H9 (cell line): Measurements from ENCODE around the gene KCND2. TPM values are rescaled to one million over a fixed set of nuclear protein-coding genes. Genes with fewer than 3 reads are reported as not detected.
A peak's percentile ranks its signal among the peaks of the same experiment; 100 is the strongest.

Experiments used
- DNase-seq: peaks from one replicate; pipeline ENCODE4 v3.0.0-alpha.2; 2017
- H2AFZ ChIP-seq: one replicate; pipeline ENCODE4 v1.6.1; 2013; ENCODE audit warnings: mild to moderate bottlenecking, low read length, control low read depth, moderate library complexity
- H2AK5ac ChIP-seq: 2 replicates; pipeline ENCODE4 v1.6.1; 2013; ENCODE audit warnings: low read length, control low read depth, mixed read lengths; ENCODE audit not compliant: insufficient read length
- H2BK120ac ChIP-seq: one replicate; pipeline ENCODE4 v1.6.1; 2013; ENCODE audit warnings: low read depth, mild to moderate bottlenecking, low read length, control low read depth, inconsistent platforms; ENCODE audit not compliant: poor library complexity, severe bottlenecking
- H2BK12ac ChIP-seq: 2 replicates; pipeline ENCODE4 v1.6.1; 2013; ENCODE audit warnings: low read length, control low read depth, mixed read lengths, low read depth; ENCODE audit not compliant: insufficient read length
- H2BK15ac ChIP-seq: 2 replicates; pipeline ENCODE4 v1.6.1; 2013; ENCODE audit warnings: low read depth, low read length, control low read depth
- H2BK20ac ChIP-seq: one replicate; pipeline ENCODE4 v1.6.1; 2013; ENCODE audit warnings: low read depth, mild to moderate bottlenecking, low read length, control low read depth, inconsistent platforms; ENCODE audit not compliant: poor library complexity, severe bottlenecking
- H2BK5ac ChIP-seq: 2 replicates; pipeline ENCODE4 v1.6.1; 2013; ENCODE audit warnings: low read length, control low read depth, mixed read lengths; ENCODE audit not compliant: insufficient read length
- H3K14ac ChIP-seq: 2 replicates; pipeline ENCODE4 v1.6.1; 2013; ENCODE audit warnings: low read length, control low read depth; ENCODE audit not compliant: insufficient read depth
- H3K18ac ChIP-seq: 2 replicates; pipeline ENCODE4 v1.6.1; 2013; ENCODE audit warnings: low read depth, mild to moderate bottlenecking, mixed read lengths, low read length, control low read depth; ENCODE audit not compliant: insufficient read length
- H3K23ac ChIP-seq: 2 replicates; pipeline ENCODE4 v1.6.1; 2013; ENCODE audit warnings: low read length, control low read depth, mixed read lengths, low read depth; ENCODE audit not compliant: insufficient read length
- H3K23me2 ChIP-seq: 2 replicates; pipeline ENCODE4 v1.6.1; 2013; ENCODE audit warnings: low read depth, mild to moderate bottlenecking, mixed read lengths, low read length, control low read depth; ENCODE audit not compliant: insufficient read length, poor library complexity, severe bottlenecking
- H3K27ac ChIP-seq: 2 replicates; pipeline ENCODE4 v1.5.1; 2013; ENCODE audit warnings: low read length, control low read depth, mixed read lengths, low read depth; ENCODE audit not compliant: insufficient read length
- H3K27me3 ChIP-seq: 2 replicates; pipeline ENCODE4 v1.6.1; 2013; ENCODE audit warnings: low read length, control low read depth, inconsistent platforms; ENCODE audit not compliant: insufficient read depth
- H3K4ac ChIP-seq: 2 replicates; pipeline ENCODE4 v1.6.1; 2013; ENCODE audit warnings: low read depth, mild to moderate bottlenecking, control low read depth, inconsistent platforms, low read length, moderate library complexity
- H3K4me1 ChIP-seq: 2 replicates; pipeline ENCODE4 v1.6.1; 2013; ENCODE audit warnings: low read length, control low read depth, inconsistent platforms; ENCODE audit not compliant: insufficient read depth
- H3K4me2 ChIP-seq: 2 replicates; pipeline ENCODE4 v1.6.1; 2013; ENCODE audit warnings: low read length, control low read depth, mixed read lengths; ENCODE audit not compliant: insufficient read length, insufficient read depth
- H3K56ac ChIP-seq: 2 replicates; pipeline ENCODE4 v1.6.1; 2013; ENCODE audit warnings: low read depth, mild to moderate bottlenecking, mixed read lengths, low read length, control low read depth; ENCODE audit not compliant: insufficient read length
- H3K79me1 ChIP-seq: 2 replicates; pipeline ENCODE4 v1.6.1; 2013; ENCODE audit warnings: low read depth, mild to moderate bottlenecking, moderate library complexity, low read length, control low read depth, inconsistent platforms; ENCODE audit not compliant: insufficient read depth, poor library complexity, severe bottlenecking
- H3K79me2 ChIP-seq: 2 replicates; pipeline ENCODE4 v1.6.1; 2013; ENCODE audit warnings: low read length, control low read depth, inconsistent platforms; ENCODE audit not compliant: insufficient read depth
- H3K9ac ChIP-seq: 2 replicates; pipeline ENCODE4 v1.6.1; 2013; ENCODE audit warnings: low read length, control low read depth, mixed read lengths; ENCODE audit not compliant: insufficient read length; ENCODE audit errors: extremely low read depth
- H3K9me3 ChIP-seq: one replicate; pipeline ENCODE4 v1.6.1; 2013; ENCODE audit warnings: low read depth, low read length, inconsistent platforms; ENCODE audit not compliant: control insufficient read depth
- H3T11ph ChIP-seq: one replicate; pipeline ENCODE4 v1.6.1; 2013; ENCODE audit warnings: mild to moderate bottlenecking, low read length, control low read depth, inconsistent platforms
- H4K20me1 ChIP-seq: one replicate; pipeline ENCODE4 v1.6.1; 2013; ENCODE audit not compliant: control insufficient read depth, insufficient read length, insufficient read depth
- H4K5ac ChIP-seq: 2 replicates; pipeline ENCODE4 v1.6.1; 2013; ENCODE audit warnings: low read depth, mild to moderate bottlenecking, mixed read lengths, low read length, control low read depth; ENCODE audit not compliant: insufficient read length
- H4K8ac ChIP-seq: replicated peaks from 2 replicates; pipeline ENCODE4 v1.6.1; 2013; ENCODE audit warnings: low read length, control low read depth, mixed read lengths, low read depth; ENCODE audit not compliant: insufficient read length
- H4K91ac ChIP-seq: 2 replicates; pipeline ENCODE4 v1.6.1; 2013; ENCODE audit warnings: low read depth, mild to moderate bottlenecking, moderate library complexity, mixed read lengths, low read length, control low read depth; ENCODE audit not compliant: insufficient read length
- H3K27ac Mint-ChIP-seq, 3 experiments: 2 replicates in 2 of 3; 3 replicates in 1 of 3; pipeline ENCODE4 v1.8.0; 2020 to 2021; ENCODE audit warnings: mixed read lengths in 3 of 3, mild to moderate bottlenecking in 1 of 3, moderate library complexity in 1 of 3
- H3K27me3 Mint-ChIP-seq: 2 replicates; pipeline ENCODE4 v1.8.0; 2021; ENCODE audit warnings: low read depth, mild to moderate bottlenecking, moderate library complexity, mixed read lengths
- H3K36me3 Mint-ChIP-seq, 3 experiments: 2 replicates in 2 of 3; 3 replicates in 1 of 3; pipeline ENCODE4 v1.8.0; 2020 to 2021; ENCODE audit warnings: low read depth in 3 of 3, mixed read lengths in 3 of 3; ENCODE audit not compliant: insufficient read depth in 1 of 3
- H3K4me1 Mint-ChIP-seq, 2 experiments: 2 replicates each; pipeline ENCODE4 v1.8.0; 2020; ENCODE audit warnings: mixed read lengths in 2 of 2
- H3K4me3 Mint-ChIP-seq, 2 experiments: 2 replicates in 1 of 2; 3 replicates in 1 of 2; pipeline ENCODE4 v1.8.0; 2020 to 2021; ENCODE audit warnings: mild to moderate bottlenecking in 2 of 2, mixed read lengths in 2 of 2, moderate library complexity in 1 of 2
- H3K9me3 Mint-ChIP-seq, 2 experiments: 2 replicates in 1 of 2; 3 replicates in 1 of 2; pipeline ENCODE4 v1.8.0; 2020; ENCODE audit warnings: mild to moderate bottlenecking in 2 of 2, mixed read lengths in 2 of 2, moderate library complexity in 1 of 2
- CTCF ChIP-seq: fragments of 200-600 bp; sonication (generic); conservative IDR thresholded peaks from 3 replicates; pipeline ENCODE4 v1.8.0; 2021; ENCODE audit warnings: antibody characterized with exemption, mild to moderate bottlenecking
- WGBS: extraction: QIAGEN DNeasy Blood & Tissue Kit; methylation state at CpG from one replicate; pipeline ENCODE4 v1.1.7; 2013; ENCODE audit warnings: missing lambda C conversion rate, low lambda C conversion rate, mixed read lengths; ENCODE audit not compliant: insufficient read length; ENCODE audit errors: extremely low coverage; 5-methylcytosine and 5-hydroxymethylcytosine counted together
- total RNA-seq: library from RNA; stranded (reverse); gene quantifications from 2 replicates; pipeline ENCODE4 v1.2.1, GENCODE V29; 2021

Gene KCND2
- total RNA-seq, 1 experiment from 2014 or later, result 6.4 TPM

DNA sequence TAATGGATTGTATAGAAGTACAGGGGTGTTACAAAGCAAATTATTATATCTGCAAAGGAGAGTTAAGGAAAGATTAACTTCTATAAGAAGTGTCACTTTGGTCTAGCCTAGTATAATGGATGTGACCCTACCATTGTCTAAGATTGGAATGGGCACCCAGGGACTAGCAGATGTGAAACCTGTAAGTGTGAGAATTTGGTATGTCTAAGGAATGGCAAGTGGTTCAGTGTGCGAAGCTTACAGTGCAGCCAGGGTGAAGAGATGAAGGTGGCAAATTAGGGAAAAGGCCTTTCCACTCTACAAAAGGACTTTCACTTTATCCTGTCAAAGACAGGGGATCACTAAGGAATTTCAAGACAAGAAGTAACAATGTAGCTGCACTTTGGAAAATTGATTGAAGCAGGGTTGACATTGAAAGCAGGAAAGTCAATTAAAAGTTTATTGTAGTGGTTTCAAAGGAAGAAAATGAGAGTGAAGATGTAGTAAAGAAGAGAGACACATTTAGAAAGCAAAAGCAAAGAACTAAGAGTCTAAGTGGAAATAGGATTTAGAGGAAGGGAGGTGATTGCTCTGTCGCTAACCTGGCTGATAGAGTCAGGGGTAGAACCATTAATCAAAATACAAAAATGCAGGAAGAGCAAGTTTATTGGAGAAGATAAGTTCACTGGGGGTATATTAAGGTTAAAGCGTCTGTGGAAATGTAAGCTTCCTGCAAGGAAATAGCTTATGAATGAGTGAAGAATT lies 47.4 kb downstream of the KCND2 start:
- H4K91ac ChIP-seq, result no peak overlapping the region
- H3T11ph ChIP-seq, result no peak overlapping the region
- no peak overlapping the region for H2BK12ac ChIP-seq
- H3K79me2 ChIP-seq, result no peaks in the 10 kb centered on the region
- H4K8ac ChIP-seq, result no peak overlapping the region
- H3K23ac ChIP-seq, result no peak overlapping the region
- H2BK5ac ChIP-seq, result no peak overlapping the region
- no peak overlapping the region for H2AFZ ChIP-seq
- H3K27me3 Mint-ChIP-seq, result no peaks in the 10 kb centered on the region
- no peak overlapping the region for H3K27ac ChIP-seq
- H3K4me2 ChIP-seq, result no peak overlapping the region
- peaks cover 4 to 7% of the 10 kb centered on the region in 2 experiments; a peak in 3 of 4 replicates for H3K4me1 Mint-ChIP-seq
- no peak overlapping the region for H3K4me3 Mint-ChIP-seq
- 0 out of 7 replicates have a peak, but pooled peaks cover 0 to 1% (median 0%) of the 10 kb centered on the region in 3 experiments for H3K36me3 Mint-ChIP-seq
- H3K27ac Mint-ChIP-seq, result peak overlapping the region in 1 of 3 experiments; percentile 10; a peak in 1 of 7 replicates
- no peak overlapping the region for H3K18ac ChIP-seq
- no peak for TF ChIP-seq CTCF
- no peak overlapping the region for H3K4ac ChIP-seq
- H4K5ac ChIP-seq, result no peak overlapping the region
- H3K9me3 ChIP-seq, result no peaks in the 10 kb centered on the region
- H2AK5ac ChIP-seq, result no peak overlapping the region
- no peak overlapping the region for H3K9ac ChIP-seq
- no peaks in the 10 kb centered on the region; the same call in 1 of the 2 replicates for H3K4me1 ChIP-seq
- no peaks in the 10 kb centered on the region for H3K27me3 ChIP-seq
- no peaks in the 10 kb centered on the region for H3K79me1 ChIP-seq
- H3K56ac ChIP-seq, result no peak overlapping the region
- no peak overlapping the region for H2BK120ac ChIP-seq
- H3K9me3 Mint-ChIP-seq, result no peaks in the 10 kb centered on the region; a peak in 1 of 5 replicates
- no peak for DNase-seq
- H3K23me2 ChIP-seq, result no peaks in the 10 kb centered on the region
- H2BK20ac ChIP-seq, result no peak overlapping the region
- H3K14ac ChIP-seq, result no peak overlapping the region
- no peak overlapping the region for H2BK15ac ChIP-seq
- H4K20me1 ChIP-seq, result no peaks in the 10 kb centered on the region
- no CpG with 5 or more reads among the region's 3 CpGs for WGBS
